Measurements from ENCODE around the gene P3H2.

P3H2 gene

GRCh38 chr3:189950258-189950657 lies 170.4 kb downstream of the P3H2 start:
- TF ChIP-seq FOXP2 (optimal IDR thresholded peaks at IDR 0.05; ENCODE audit: borderline replicate concordance, extremely low read depth, extremely low read length, insufficient read depth) (no peak), TAF1 (IDR thresholded peaks at IDR 0.05; ENCODE audit: borderline replicate concordance, insufficient read depth, low read length) (no peak), POLR2AphosphoS5 (IDR thresholded peaks at IDR 0.05; ENCODE audit: low read depth, low read length) (no peak), SIN3A (IDR thresholded peaks at IDR 0.05; ENCODE audit: borderline replicate concordance, insufficient read depth, low read length) (no peak)
- TF ChIP-seq, protein P1, sequence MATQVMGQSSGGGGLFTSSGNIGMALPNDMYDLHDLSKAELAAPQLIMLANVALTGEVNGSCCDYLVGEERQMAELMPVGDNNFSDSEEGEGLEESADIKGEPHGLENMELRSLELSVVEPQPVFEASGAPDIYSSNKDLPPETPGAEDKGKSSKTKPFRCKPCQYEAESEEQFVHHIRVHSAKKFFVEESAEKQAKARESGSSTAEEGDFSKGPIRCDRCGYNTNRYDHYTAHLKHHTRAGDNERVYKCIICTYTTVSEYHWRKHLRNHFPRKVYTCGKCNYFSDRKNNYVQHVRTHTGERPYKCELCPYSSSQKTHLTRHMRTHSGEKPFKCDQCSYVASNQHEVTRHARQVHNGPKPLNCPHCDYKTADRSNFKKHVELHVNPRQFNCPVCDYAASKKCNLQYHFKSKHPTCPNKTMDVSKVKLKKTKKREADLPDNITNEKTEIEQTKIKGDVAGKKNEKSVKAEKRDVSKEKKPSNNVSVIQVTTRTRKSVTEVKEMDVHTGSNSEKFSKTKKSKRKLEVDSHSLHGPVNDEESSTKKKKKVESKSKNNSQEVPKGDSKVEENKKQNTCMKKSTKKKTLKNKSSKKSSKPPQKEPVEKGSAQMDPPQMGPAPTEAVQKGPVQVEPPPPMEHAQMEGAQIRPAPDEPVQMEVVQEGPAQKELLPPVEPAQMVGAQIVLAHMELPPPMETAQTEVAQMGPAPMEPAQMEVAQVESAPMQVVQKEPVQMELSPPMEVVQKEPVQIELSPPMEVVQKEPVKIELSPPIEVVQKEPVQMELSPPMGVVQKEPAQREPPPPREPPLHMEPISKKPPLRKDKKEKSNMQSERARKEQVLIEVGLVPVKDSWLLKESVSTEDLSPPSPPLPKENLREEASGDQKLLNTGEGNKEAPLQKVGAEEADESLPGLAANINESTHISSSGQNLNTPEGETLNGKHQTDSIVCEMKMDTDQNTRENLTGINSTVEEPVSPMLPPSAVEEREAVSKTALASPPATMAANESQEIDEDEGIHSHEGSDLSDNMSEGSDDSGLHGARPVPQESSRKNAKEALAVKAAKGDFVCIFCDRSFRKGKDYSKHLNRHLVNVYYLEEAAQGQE (IDR thresholded peaks at IDR 0.05; ENCODE audit: insufficient read depth in 1 of 2, low read depth in 2 of 2, low read length in 2 of 2), result no peak

DNA sequence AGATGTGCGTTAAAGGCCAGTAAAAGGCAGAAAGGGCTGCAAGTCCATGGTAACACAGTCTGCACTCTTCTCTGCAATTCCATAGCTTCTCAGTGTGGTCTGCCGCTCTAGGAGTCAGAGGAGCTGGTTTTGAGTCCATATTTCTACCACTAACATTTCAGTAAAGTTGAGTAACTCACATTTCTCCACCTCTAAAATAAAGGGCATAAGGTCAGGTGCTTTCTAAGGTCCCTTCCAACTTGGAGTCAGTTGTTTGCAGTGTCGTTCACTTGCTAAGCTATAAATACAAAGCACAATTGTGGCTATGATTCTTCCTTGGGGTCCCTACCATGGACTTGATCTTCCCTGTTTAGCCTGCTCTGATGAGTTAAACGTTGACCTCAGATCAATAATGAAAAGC lies 171.1 kb downstream of the P3H2 start:
- TF ChIP-seq, protein P1 (IDR thresholded peaks at IDR 0.05; ENCODE audit: insufficient read depth in 1 of 2, low read depth in 2 of 2, low read length in 2 of 2), result no peak

DNA sequence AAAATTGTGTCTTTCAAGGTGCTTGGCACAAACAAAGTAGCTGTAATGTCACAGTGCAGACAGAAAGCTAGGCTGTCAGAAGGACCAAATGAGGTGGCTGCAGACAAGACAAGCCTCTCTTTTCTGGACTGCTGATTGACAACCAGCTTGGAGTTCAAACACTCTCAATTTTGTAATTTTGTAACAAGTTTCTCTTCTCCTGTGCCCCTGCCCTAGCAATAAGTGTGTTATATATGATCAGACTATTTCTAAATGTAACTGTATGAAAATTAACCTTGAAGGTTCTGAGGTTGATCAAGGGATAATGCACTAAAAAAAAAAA lies 172.0 kb downstream of the P3H2 start:
- TF ChIP-seq, protein P1 (IDR thresholded peaks at IDR 0.05; ENCODE audit: insufficient read depth in 1 of 2, low read depth in 2 of 2, low read length in 2 of 2), result no peak
- no peak for TF ChIP-seq SIN3A (IDR thresholded peaks at IDR 0.05; ENCODE audit: borderline replicate concordance, insufficient read depth, low read length)

DNA sequence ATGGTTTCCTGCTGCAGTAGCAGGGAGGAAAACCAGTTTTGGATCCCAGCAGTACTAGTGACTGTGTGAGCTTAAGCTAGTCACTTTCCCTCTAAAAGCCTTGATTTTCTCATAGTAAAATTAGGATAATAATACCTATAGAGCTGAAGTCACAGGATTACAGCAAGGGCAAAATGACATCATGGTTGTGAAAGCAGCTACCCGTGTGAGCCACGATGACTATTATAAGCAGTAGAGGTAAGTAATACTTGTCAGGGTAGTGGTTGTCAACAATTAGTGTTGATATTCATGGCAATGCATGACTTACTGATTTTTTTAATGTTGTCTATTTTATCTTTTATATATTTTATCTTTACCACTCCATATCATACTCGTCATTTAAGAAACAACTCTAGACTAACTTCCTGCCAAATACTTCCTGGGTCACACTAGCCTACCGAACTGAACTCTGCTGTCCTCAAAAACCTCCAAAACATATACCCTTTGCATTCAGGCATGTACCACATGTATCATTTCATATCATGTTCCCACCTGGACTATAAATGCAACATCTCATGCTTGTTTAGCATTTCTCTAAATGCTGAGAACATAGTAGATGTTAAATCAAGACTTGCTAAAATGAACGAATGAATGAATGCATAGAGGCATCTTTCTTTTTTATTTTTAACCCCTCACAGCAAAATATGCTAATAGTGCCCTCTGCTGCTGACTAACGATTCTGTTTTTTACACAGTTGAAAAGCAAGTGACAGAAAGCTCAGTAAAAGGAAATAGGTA lies 172.6 kb downstream of the P3H2 start:
- TF ChIP-seq SIN3A (IDR thresholded peaks at IDR 0.05; ENCODE audit: borderline replicate concordance, insufficient read depth, low read length) (no peak), TAF1 (IDR thresholded peaks at IDR 0.05; ENCODE audit: borderline replicate concordance, insufficient read depth, low read length) (no peak), FOXP2 (optimal IDR thresholded peaks at IDR 0.05; ENCODE audit: borderline replicate concordance, extremely low read depth, extremely low read length, insufficient read depth) (no peak), POLR2AphosphoS5 (IDR thresholded peaks at IDR 0.05; ENCODE audit: low read depth, low read length) (no peak)
- TF ChIP-seq, protein P1 (IDR thresholded peaks at IDR 0.05; ENCODE audit: insufficient read depth in 1 of 2, low read depth in 2 of 2, low read length in 2 of 2), result no peak

DNA sequence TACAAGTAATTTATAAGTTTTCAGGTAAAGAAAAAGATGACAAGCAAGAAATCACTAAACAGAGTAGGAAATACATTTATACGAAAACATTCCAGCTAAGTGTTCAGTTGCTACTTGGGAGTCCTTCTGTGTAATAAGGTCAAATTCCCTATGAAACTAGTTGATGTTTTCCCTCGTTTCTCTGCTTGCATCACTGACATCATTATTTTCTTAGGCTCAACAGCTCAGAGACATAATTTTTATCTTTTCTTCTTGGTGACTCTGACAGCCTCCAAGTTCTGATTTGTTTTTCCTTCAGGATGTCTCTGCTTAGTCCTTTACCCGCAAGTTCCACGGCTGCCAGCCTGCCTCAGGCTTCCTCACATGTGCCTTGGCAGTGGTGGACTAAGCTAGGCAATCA lies 173.6 kb downstream of the P3H2 start:
- TF ChIP-seq SIN3A (IDR thresholded peaks at IDR 0.05; ENCODE audit: borderline replicate concordance, insufficient read depth, low read length), result no peak
- TF ChIP-seq FOXP2 (optimal IDR thresholded peaks at IDR 0.05; ENCODE audit: borderline replicate concordance, extremely low read depth, extremely low read length, insufficient read depth), result no peak
- TF ChIP-seq, protein P1 (IDR thresholded peaks at IDR 0.05; ENCODE audit: insufficient read depth in 1 of 2, low read depth in 2 of 2, low read length in 2 of 2), result no peak
- no peak for TF ChIP-seq TAF1 (IDR thresholded peaks at IDR 0.05; ENCODE audit: borderline replicate concordance, insufficient read depth, low read length)
- no peak for TF ChIP-seq POLR2AphosphoS5 (IDR thresholded peaks at IDR 0.05; ENCODE audit: low read depth, low read length)

Data from PFSK-1 (cell line).